Skin of body (tissue), 1 donor: ENCODE results near the gene GANC. TPM values are rescaled to one million over a fixed set of nuclear protein-coding genes. Genes with fewer than 3 reads are reported as not detected.

ENCODE experiments used
- total RNA-seq: library from RNA; depleted of rRNA; stranded (reverse); fragments of >200 nt; gene quantifications from one replicate; pipeline ENCODE4 v1.2.3, GENCODE V29; 2014

The GANC gene
- total RNA-seq, 1 donor from 2014 or later: 20.7 TPM

Other genes with a start within 250 kb of the GANC start
- 4.8 TPM for gene PLA2G4D, start 178.6 kb upstream of the GANC start, total RNA-seq
- 6.8 TPM for gene PLA2G4F, start 116.6 kb upstream of the GANC start, total RNA-seq
- 44.2 TPM for gene VPS39, start 64.9 kb upstream of the GANC start, total RNA-seq
- 85.9 TPM for gene TMEM87A, start 232 bp downstream of the GANC start, total RNA-seq
- gene CAPN3, start 86.3 kb downstream of the GANC start, total RNA-seq: 66.0 TPM
- 91.1 TPM for gene ZNF106, start 217.9 kb downstream of the GANC start, total RNA-seq
- 58.8 TPM for gene SNAP23, start 222.4 kb downstream of the GANC start, total RNA-seq